ENCODE measurements around the gene ARHGAP23. TPM values are rescaled to one million over a fixed set of nuclear protein-coding genes. Genes with fewer than 3 reads are reported as not detected.

ARHGAP23 gene
- total and polyA plus RNA-seq, 2 experiments from 2014 or later = 21.4 to 150 TPM

- TF ChIP-seq POLR2AphosphoS5 (IDR thresholded peaks at IDR 0.05; ENCODE audit: low read depth) (no peak), ETS1 (IDR thresholded peaks at IDR 0.05) (no peak), ZNF462 (CRISPR knock-in tag; IDR thresholded peaks at IDR 0.05) (no peak), ZNF331 (CRISPR knock-in tag; IDR thresholded peaks at IDR 0.05; ENCODE audit: low read depth) (no peak), REST (IDR thresholded peaks at IDR 0.05; ENCODE audit: unreplicated experiment) (no peak), JUNB (IDR thresholded peaks at IDR 0.05; ENCODE audit: unreplicated experiment) (no peak), CTCF (conservative IDR thresholded peaks at IDR 0.05; ENCODE audit: low read depth in 2 of 2) (no peak), NANOG (IDR thresholded peaks at IDR 0.05; ENCODE audit: borderline replicate concordance) (no peak), STAT1 (IDR thresholded peaks at IDR 0.05; ENCODE audit: unreplicated experiment) (no peak), ZNF114 (CRISPR knock-in tag; IDR thresholded peaks at IDR 0.05) (no peak)
- no peaks in the 10 kb centered on the region for H3K79me2 ChIP-seq (replicated peaks; ENCODE audit: insufficient read depth)
- ATAC-seq (no peak), DNase-seq (ENCODE audit: low spot score) (no peak)
- no peaks in the 10 kb centered on the region; the same call in 1 of the 2 replicates for H4K20me1 ChIP-seq (replicated peaks; ENCODE audit: insufficient read depth)
- 0 out of 2 replicates have a peak, but pooled peaks cover 7% of the 10 kb centered on the region for H3F3A ChIP-seq (replicated peaks; ENCODE audit: low read depth)
- H3K36me3 Mint-ChIP-seq (ENCODE audit: low read depth) = no peaks in the 10 kb centered on the region
- no peak overlapping the region for H3K4me3 ChIP-seq
- H3K9me3 Mint-ChIP-seq = no peaks in the 10 kb centered on the region; the same call in 2 of the 3 replicates
- no peaks in the 10 kb centered on the region for H3K27me3 ChIP-seq (ENCODE audit: insufficient read depth)
- H3K4me3 Mint-ChIP-seq = no peak overlapping the region
- H3K4me1 ChIP-seq (ENCODE audit: insufficient read depth) = peaks cover 27% of the 10 kb centered on the region
- no peak overlapping the region for H2AFZ ChIP-seq
- peaks cover 41% of the 10 kb centered on the region for H3K4me1 Mint-ChIP-seq
- H3K27ac ChIP-seq (ENCODE audit: low read depth) = no peak overlapping the region
- H3K4me2 ChIP-seq = peak overlapping the region; percentile 32; the same call in 1 of the 2 replicates
- no peak overlapping the region for H3K27ac Mint-ChIP-seq
- no peaks in the 10 kb centered on the region for H3K36me3 ChIP-seq (ENCODE audit: insufficient read depth)
- H3K9me2 ChIP-seq (ENCODE audit: insufficient read depth) = no peaks in the 10 kb centered on the region
- peaks cover 40% of the 10 kb centered on the region for H3K27me3 Mint-ChIP-seq (ENCODE audit: insufficient read depth, low read depth, poor library complexity)
Observed at GRCh38 chr17:38534498-38534885, 106.2 kb downstream of the ARHGAP23 start.

Data from GM23338 (cell line).